Neural crest cell (in vitro differentiated cells): ENCODE results near the gene NPAS3. TPM values are rescaled to one million over a fixed set of nuclear protein-coding genes. Genes with fewer than 3 reads are reported as not detected.

Experiments
- DNase-seq: peaks from one replicate; pipeline ENCODE4 v3.0.0; 2021; ENCODE audit warnings: low read depth, mixed read lengths, low spot score
- H3K27ac Mint-ChIP-seq: one replicate; pipeline ENCODE4 v1.8.0; 2021; ENCODE audit warnings: mild to moderate bottlenecking, mixed read lengths; ENCODE audit not compliant: unreplicated experiment
- H3K27me3 Mint-ChIP-seq: 2 replicates; pipeline ENCODE4 v1.8.0; 2021; ENCODE audit warnings: low read depth, mild to moderate bottlenecking, mixed read lengths
- H3K36me3 Mint-ChIP-seq: 2 replicates; pipeline ENCODE4 v1.8.0; 2021; ENCODE audit warnings: low read depth, mild to moderate bottlenecking, mixed read lengths
- H3K4me1 Mint-ChIP-seq: 2 replicates; pipeline ENCODE4 v1.8.0; 2021; ENCODE audit warnings: mixed read lengths
- H3K4me3 Mint-ChIP-seq: one replicate; pipeline ENCODE4 v1.8.0; 2021; ENCODE audit warnings: mild to moderate bottlenecking, mixed read lengths
- H3K9me3 Mint-ChIP-seq: 2 replicates; pipeline ENCODE4 v1.8.0; 2021; ENCODE audit warnings: mixed read lengths
- CTCF ChIP-seq: fragments of 200-600 bp; sonication (generic); conservative IDR thresholded peaks from 2 replicates; pipeline ENCODE4 v1.5.0; 2021; ENCODE audit warnings: antibody characterized with exemption, mild to moderate bottlenecking
- total RNA-seq: library from RNA; stranded (reverse); gene quantifications from 2 replicates; pipeline ENCODE4 v1.2.1, GENCODE V29; 2021

Gene NPAS3
- total RNA-seq, 1 donor from 2014 or later, result 18.2 TPM

DNA sequence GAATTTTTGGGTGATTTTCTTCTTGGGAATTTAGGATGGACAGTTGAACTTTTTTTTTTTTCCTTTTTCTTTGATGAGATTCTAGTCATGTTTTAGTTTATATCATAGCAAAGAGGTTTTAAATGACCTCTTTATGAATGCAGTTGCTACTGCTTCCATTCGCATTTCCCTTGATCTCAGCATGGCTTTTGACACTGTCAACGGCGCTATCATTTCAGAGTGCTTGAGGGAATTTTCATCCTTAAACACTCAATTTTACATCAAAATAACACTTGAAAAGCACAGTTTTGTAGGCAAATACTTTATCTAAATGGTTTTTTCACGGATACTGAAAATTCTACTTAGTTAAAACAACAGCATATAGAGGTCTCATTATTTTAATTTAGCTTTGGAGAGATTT is 195.5 kb downstream of the NPAS3 start:
- H3K27me3 Mint-ChIP-seq, result no peaks in the 10 kb centered on the region
- no peaks in the 10 kb centered on the region for H3K9me3 Mint-ChIP-seq
- no peak for DNase-seq
- TF ChIP-seq CTCF, result no peak
- H3K36me3 Mint-ChIP-seq, result peaks cover 4% of the 10 kb centered on the region
- H3K27ac Mint-ChIP-seq, result no peak overlapping the region
- H3K4me1 Mint-ChIP-seq, result peaks cover 17% of the 10 kb centered on the region
- H3K4me3 Mint-ChIP-seq, result no peak overlapping the region

GRCh38 chr14:33134975-33135374 is 196.3 kb downstream of the NPAS3 start:
- H3K27ac Mint-ChIP-seq, result no peak overlapping the region
- DNase-seq, result no peak
- H3K4me3 Mint-ChIP-seq, result no peak overlapping the region
- no peaks in the 10 kb centered on the region for H3K9me3 Mint-ChIP-seq
- H3K4me1 Mint-ChIP-seq, result peaks cover 17% of the 10 kb centered on the region
- peaks cover 4% of the 10 kb centered on the region for H3K36me3 Mint-ChIP-seq
- TF ChIP-seq CTCF, result no peak
- no peaks in the 10 kb centered on the region for H3K27me3 Mint-ChIP-seq

- no peak for DNase-seq
- H3K36me3 Mint-ChIP-seq, result no peaks in the 10 kb centered on the region
- H3K27me3 Mint-ChIP-seq, result no peaks in the 10 kb centered on the region
- H3K4me1 Mint-ChIP-seq, result peaks cover 22% of the 10 kb centered on the region
- H3K27ac Mint-ChIP-seq, result no peak overlapping the region
- TF ChIP-seq CTCF, result no peak
- no peak overlapping the region for H3K4me3 Mint-ChIP-seq
- peaks cover 2% of the 10 kb centered on the region for H3K9me3 Mint-ChIP-seq
Observed at GRCh38 chr14:33150666-33151428, 212.2 kb downstream of the NPAS3 start.

DNA sequence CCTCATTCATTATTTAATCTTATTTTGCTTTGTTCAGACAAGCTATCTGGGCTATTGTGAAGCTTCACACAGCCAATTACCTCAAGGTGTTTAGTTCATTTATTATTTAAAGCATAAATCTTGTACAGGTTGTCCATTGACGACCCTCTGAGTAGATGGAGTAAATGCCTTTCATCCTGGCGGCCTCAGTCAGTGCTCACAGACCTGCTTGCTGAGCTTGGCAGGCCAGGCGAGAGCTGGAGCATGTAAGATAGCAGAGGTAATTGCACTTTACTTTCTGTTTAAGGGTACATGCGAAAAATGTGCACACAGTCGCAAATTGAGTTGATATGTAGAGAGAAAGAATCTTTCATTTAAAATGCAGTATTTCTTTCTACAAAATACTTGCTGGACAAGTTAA is 224.4 kb downstream of the NPAS3 start:
- no peak overlapping the region for H3K4me3 Mint-ChIP-seq
- no peaks in the 10 kb centered on the region for H3K27me3 Mint-ChIP-seq
- no peak for TF ChIP-seq CTCF
- no peak for DNase-seq
- H3K9me3 Mint-ChIP-seq, result no peaks in the 10 kb centered on the region
- peaks cover 28% of the 10 kb centered on the region for H3K4me1 Mint-ChIP-seq
- H3K27ac Mint-ChIP-seq, result peak overlapping the region; percentile 81
- peaks cover 3% of the 10 kb centered on the region for H3K36me3 Mint-ChIP-seq

GRCh38 chr14:33163600-33163999 is 224.9 kb downstream of the NPAS3 start:
- H3K36me3 Mint-ChIP-seq, result no peaks in the 10 kb centered on the region
- no peaks in the 10 kb centered on the region for H3K27me3 Mint-ChIP-seq
- no peak overlapping the region for H3K4me3 Mint-ChIP-seq
- H3K27ac Mint-ChIP-seq, result no peak overlapping the region
- peaks cover under 1% of the 10 kb centered on the region for H3K9me3 Mint-ChIP-seq
- no peak for DNase-seq
- no peak for TF ChIP-seq CTCF
- peaks cover 28% of the 10 kb centered on the region for H3K4me1 Mint-ChIP-seq
